OCI-LY7 (cell line): ENCODE results near the gene RNF215.

Experiments
- EZH2phosphoT487 ChIP-seq: fragments of 200-600 bp; sonication (generic); IDR thresholded peaks from 2 replicates; pipeline ENCODE4 v1.6.1; 2018; ENCODE audit warnings: low read depth, borderline replicate concordance, mild to moderate bottlenecking, mixed run types, antibody characterized with exemption, low read length, moderate library complexity, mixed read lengths
- TF ChIP-seq, protein P1 (sequence below): fragments of 200-600 bp; sonication (generic); conservative IDR thresholded peaks from 2 replicates; pipeline ENCODE4 v1.5.1; 2014; ENCODE audit warnings: mild to moderate bottlenecking, antibody characterized with exemption, low read length, moderate library complexity, mixed read lengths

DNA sequence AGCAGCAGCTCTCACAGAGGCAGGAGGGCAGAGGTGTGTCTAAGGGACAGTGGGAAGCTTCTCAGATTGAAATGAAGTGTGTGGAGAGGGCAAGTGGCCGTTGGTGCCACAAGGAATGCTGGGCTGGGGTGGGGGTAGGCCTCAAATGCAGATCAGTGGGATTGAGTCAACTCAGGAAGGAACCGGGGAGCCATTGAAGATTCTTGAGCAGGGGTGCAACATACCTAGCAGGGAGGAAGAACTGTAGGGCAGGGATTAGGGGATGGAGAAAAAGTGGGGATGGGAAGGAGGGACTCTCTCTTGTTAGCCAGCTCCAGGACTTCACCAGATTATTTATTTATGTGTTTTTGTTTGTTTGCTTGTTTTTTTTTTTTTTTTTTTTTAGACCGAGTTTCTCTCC lies 6.7 kb upstream of the RNF215 start:
- TF ChIP-seq, protein P1, sequence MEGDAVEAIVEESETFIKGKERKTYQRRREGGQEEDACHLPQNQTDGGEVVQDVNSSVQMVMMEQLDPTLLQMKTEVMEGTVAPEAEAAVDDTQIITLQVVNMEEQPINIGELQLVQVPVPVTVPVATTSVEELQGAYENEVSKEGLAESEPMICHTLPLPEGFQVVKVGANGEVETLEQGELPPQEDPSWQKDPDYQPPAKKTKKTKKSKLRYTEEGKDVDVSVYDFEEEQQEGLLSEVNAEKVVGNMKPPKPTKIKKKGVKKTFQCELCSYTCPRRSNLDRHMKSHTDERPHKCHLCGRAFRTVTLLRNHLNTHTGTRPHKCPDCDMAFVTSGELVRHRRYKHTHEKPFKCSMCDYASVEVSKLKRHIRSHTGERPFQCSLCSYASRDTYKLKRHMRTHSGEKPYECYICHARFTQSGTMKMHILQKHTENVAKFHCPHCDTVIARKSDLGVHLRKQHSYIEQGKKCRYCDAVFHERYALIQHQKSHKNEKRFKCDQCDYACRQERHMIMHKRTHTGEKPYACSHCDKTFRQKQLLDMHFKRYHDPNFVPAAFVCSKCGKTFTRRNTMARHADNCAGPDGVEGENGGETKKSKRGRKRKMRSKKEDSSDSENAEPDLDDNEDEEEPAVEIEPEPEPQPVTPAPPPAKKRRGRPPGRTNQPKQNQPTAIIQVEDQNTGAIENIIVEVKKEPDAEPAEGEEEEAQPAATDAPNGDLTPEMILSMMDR, result no peak
- no peak for TF ChIP-seq EZH2phosphoT487
